Astrocyte (in vitro differentiated cells and primary cell): ENCODE results near the gene MBTPS2.

ENCODE experiments used
- EZH2 ChIP-seq: IDR thresholded peaks from 2 replicates; pipeline ENCODE4 v1.6.1; 2012; ENCODE audit warnings: mild to moderate bottlenecking, low read length, inconsistent platforms; ENCODE audit not compliant: insufficient read depth
- TF ChIP-seq, protein P1 (sequence below): IDR thresholded peaks from 2 replicates; pipeline ENCODE4 v1.5.1; 2011; ENCODE audit warnings: low read depth, mild to moderate bottlenecking, inconsistent platforms, low read length, moderate library complexity; ENCODE audit not compliant: insufficient read depth

DNA sequence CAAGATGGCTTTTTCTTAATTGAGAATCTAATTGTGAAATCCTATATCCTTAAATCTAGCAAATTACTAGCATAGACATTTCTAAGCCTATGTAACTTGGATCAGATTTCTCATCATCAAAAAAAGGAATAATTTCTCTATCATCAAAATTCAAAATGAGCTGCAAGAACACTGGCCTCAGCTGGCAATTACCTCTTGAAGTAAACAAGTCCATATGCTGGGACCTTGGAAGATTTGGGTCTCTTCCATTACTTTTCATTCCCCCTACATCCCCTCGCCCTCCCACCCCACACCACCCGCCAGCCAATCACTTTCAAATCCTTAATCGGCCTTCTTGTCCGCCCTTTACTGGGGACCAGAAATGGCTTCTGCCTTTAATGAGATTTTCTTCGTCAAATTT is 23.3 kb upstream of the MBTPS2 start:
- TF ChIP-seq, protein P1, sequence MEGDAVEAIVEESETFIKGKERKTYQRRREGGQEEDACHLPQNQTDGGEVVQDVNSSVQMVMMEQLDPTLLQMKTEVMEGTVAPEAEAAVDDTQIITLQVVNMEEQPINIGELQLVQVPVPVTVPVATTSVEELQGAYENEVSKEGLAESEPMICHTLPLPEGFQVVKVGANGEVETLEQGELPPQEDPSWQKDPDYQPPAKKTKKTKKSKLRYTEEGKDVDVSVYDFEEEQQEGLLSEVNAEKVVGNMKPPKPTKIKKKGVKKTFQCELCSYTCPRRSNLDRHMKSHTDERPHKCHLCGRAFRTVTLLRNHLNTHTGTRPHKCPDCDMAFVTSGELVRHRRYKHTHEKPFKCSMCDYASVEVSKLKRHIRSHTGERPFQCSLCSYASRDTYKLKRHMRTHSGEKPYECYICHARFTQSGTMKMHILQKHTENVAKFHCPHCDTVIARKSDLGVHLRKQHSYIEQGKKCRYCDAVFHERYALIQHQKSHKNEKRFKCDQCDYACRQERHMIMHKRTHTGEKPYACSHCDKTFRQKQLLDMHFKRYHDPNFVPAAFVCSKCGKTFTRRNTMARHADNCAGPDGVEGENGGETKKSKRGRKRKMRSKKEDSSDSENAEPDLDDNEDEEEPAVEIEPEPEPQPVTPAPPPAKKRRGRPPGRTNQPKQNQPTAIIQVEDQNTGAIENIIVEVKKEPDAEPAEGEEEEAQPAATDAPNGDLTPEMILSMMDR: no peak
- TF ChIP-seq EZH2: no peak
